Measurements from ENCODE around the gene TMCO4.

TMCO4 gene

DNA sequence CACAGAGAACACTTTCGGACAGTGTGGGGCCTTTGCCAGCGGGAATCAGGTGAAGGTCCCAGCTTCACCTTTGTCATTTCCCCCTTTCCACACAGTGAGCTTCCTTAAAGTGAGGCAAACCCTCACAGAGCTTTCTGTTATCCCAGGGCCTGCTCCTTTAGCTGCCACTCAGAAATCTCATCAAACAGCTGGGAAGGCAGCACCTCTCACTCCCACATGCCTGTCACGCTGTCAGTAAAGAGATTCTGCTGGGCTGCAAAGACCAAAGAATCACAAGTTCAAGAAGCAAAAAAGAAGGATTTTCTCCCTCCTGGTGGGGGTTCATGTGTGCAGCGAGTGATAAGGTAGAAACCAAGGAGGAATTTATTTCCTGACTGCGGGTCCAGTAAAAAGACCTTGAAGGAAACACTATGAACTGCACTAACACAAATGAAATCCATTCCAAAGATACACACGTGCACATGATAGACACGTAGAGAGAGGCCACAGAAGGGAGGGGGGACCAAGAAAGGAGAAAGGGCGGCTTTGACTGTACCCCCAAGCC, 91.1 kb downstream of the TMCO4 start:
- TF ChIP-seq, protein P1, sequence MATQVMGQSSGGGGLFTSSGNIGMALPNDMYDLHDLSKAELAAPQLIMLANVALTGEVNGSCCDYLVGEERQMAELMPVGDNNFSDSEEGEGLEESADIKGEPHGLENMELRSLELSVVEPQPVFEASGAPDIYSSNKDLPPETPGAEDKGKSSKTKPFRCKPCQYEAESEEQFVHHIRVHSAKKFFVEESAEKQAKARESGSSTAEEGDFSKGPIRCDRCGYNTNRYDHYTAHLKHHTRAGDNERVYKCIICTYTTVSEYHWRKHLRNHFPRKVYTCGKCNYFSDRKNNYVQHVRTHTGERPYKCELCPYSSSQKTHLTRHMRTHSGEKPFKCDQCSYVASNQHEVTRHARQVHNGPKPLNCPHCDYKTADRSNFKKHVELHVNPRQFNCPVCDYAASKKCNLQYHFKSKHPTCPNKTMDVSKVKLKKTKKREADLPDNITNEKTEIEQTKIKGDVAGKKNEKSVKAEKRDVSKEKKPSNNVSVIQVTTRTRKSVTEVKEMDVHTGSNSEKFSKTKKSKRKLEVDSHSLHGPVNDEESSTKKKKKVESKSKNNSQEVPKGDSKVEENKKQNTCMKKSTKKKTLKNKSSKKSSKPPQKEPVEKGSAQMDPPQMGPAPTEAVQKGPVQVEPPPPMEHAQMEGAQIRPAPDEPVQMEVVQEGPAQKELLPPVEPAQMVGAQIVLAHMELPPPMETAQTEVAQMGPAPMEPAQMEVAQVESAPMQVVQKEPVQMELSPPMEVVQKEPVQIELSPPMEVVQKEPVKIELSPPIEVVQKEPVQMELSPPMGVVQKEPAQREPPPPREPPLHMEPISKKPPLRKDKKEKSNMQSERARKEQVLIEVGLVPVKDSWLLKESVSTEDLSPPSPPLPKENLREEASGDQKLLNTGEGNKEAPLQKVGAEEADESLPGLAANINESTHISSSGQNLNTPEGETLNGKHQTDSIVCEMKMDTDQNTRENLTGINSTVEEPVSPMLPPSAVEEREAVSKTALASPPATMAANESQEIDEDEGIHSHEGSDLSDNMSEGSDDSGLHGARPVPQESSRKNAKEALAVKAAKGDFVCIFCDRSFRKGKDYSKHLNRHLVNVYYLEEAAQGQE (IDR thresholded peaks at IDR 0.05; ENCODE audit: low read depth), result no peak
- no peak for TF ChIP-seq CREB1 (IDR thresholded peaks at IDR 0.05; ENCODE audit: low read depth)
- TF ChIP-seq CEBPB (IDR thresholded peaks at IDR 0.05), result no peak
- TF ChIP-seq NFIC (IDR thresholded peaks at IDR 0.05), result no peak
- no peak for TF ChIP-seq EP300 (IDR thresholded peaks at IDR 0.05; ENCODE audit: borderline replicate concordance)
- TF ChIP-seq TAF1 (IDR thresholded peaks at IDR 0.05; ENCODE audit: low read depth), result no peak
- TF ChIP-seq RAD21 (IDR thresholded peaks at IDR 0.05; ENCODE audit: low read depth), result no peak
- TF ChIP-seq FOXM1 (IDR thresholded peaks at IDR 0.05; ENCODE audit: borderline replicate concordance, low read depth), result no peak
- no peak for TF ChIP-seq EGR1 (IDR thresholded peaks at IDR 0.05)
- TF ChIP-seq ZBTB7A (IDR thresholded peaks at IDR 0.05; ENCODE audit: low read depth), result no peak
- TF ChIP-seq, protein P2, sequence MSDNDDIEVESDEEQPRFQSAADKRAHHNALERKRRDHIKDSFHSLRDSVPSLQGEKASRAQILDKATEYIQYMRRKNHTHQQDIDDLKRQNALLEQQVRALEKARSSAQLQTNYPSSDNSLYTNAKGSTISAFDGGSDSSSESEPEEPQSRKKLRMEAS (IDR thresholded peaks at IDR 0.05), result no peak

DNA sequence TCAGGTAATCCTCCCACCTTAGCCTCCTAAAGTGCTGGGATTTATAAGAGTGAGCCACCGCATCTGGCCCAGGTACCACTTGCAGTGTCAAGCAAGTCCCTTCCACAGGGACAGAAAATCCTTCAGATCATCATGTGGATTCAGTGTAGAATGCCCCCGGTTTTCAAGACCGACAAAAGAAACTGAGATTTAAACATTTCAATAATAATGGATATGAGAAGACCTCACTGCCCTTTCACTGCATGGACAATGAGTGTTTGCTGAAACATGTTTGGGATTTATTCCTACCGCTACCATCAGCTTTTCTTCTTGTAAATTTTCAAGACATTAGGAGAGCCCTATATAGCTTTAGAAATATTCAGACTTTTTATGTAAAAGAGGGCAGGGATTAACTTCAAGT, 93.6 kb downstream of the TMCO4 start:
- TF ChIP-seq CREB1 (IDR thresholded peaks at IDR 0.05; ENCODE audit: low read depth), result no peak
- no peak for TF ChIP-seq RAD21 (IDR thresholded peaks at IDR 0.05; ENCODE audit: low read depth)
- TF ChIP-seq NFIC (IDR thresholded peaks at IDR 0.05), result no peak
- TF ChIP-seq, protein P2 (IDR thresholded peaks at IDR 0.05), result no peak
- no peak for TF ChIP-seq TCF12 (IDR thresholded peaks at IDR 0.05; ENCODE audit: low read depth)
- no peak for TF ChIP-seq FOXM1 (IDR thresholded peaks at IDR 0.05; ENCODE audit: borderline replicate concordance, low read depth)

DNA sequence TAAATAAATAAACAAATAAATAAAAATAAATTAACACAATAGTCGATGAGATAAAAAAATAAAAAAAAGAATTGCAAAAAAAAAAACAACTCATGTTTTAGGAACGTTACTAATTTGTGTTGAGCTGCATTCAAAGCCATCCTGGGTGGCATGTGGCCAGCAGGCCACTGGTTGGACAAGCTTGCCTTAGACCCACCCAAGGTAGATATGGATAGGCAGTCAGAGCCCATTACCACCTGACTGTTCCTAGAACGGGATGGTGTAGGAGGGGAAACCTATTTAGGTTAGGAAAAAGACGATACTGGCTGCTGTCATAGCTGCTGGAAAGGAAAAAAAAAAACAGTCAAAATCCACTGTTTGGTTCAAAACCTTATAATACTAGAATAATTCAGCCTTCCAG, 94.3 kb downstream of the TMCO4 start:
- TF ChIP-seq RAD21 (IDR thresholded peaks at IDR 0.05; ENCODE audit: low read depth), result no peak
- TF ChIP-seq TEAD4 (IDR thresholded peaks at IDR 0.05), result no peak
- no peak for TF ChIP-seq NFIC (IDR thresholded peaks at IDR 0.05)
- TF ChIP-seq, protein P2 (IDR thresholded peaks at IDR 0.05), result no peak
- no peak for TF ChIP-seq EGR1 (IDR thresholded peaks at IDR 0.05)
- no peak for TF ChIP-seq CREB1 (IDR thresholded peaks at IDR 0.05; ENCODE audit: low read depth)
- TF ChIP-seq TCF12 (IDR thresholded peaks at IDR 0.05; ENCODE audit: low read depth), result no peak
- TF ChIP-seq, protein P1 (IDR thresholded peaks at IDR 0.05; ENCODE audit: low read depth), result no peak
- TF ChIP-seq FOXM1 (IDR thresholded peaks at IDR 0.05; ENCODE audit: borderline replicate concordance, low read depth), result no peak
- no peak for TF ChIP-seq EP300 (IDR thresholded peaks at IDR 0.05; ENCODE audit: borderline replicate concordance)
- TF ChIP-seq TAF1 (IDR thresholded peaks at IDR 0.05; ENCODE audit: low read depth), result no peak
- TF ChIP-seq YY1 (IDR thresholded peaks at IDR 0.05; ENCODE audit: low read depth), result no peak
- TF ChIP-seq CEBPB (IDR thresholded peaks at IDR 0.05), result no peak
- TF ChIP-seq, protein P3, sequence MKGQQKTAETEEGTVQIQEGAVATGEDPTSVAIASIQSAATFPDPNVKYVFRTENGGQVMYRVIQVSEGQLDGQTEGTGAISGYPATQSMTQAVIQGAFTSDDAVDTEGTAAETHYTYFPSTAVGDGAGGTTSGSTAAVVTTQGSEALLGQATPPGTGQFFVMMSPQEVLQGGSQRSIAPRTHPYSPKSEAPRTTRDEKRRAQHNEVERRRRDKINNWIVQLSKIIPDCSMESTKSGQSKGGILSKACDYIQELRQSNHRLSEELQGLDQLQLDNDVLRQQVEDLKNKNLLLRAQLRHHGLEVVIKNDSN (IDR thresholded peaks at IDR 0.05), result no peak
- no peak for TF ChIP-seq ZBTB7A (IDR thresholded peaks at IDR 0.05; ENCODE audit: low read depth)

DNA sequence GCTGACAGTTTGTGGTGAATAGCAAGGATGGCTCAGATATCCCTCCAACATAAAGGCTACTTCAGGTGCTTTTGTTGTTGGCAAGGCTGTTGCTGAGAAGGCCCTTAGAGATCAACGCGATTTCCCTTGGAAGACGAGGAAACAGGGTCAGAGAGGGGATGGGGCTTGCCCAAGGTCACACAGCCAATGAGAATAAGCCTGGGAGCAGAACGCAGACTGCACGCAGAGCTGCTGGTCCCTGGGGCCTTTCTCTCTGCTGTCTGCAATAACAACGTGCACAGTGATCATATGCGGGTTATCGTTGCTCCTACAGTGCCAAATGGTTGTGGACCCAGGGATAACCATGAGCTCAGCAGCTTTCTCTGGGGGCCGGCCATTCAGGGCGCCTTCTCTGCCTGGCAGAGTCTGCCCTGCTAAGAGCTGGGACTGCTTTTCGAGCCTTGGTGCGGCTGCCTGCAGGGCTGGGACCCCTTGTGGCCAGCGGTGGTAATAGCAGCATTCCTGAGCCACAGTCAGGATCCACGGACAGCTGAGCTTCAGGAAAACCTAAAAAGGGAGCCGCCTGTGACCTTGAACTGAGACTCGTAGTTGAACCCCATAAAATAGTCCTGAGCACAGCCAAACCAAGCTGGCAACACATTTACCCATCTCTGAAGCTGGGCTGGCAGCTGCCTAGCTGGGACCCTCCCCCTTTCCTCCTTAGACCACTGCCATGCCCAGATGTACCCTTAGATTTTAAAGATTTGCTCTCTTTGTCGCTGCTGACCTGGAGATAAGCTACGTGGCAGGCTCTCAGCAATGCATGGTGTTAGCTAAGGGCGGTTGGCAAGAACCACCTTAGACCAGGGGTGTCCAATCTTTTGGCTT, 95.2 kb downstream of the TMCO4 start:
- TF ChIP-seq EP300 (IDR thresholded peaks at IDR 0.05; ENCODE audit: borderline replicate concordance) (no peak), TEAD4 (IDR thresholded peaks at IDR 0.05) (peak; percentile 79), RAD21 (IDR thresholded peaks at IDR 0.05; ENCODE audit: low read depth) (peak; percentile 76)
- TF ChIP-seq, protein P2 (IDR thresholded peaks at IDR 0.05), result no peak

DNA sequence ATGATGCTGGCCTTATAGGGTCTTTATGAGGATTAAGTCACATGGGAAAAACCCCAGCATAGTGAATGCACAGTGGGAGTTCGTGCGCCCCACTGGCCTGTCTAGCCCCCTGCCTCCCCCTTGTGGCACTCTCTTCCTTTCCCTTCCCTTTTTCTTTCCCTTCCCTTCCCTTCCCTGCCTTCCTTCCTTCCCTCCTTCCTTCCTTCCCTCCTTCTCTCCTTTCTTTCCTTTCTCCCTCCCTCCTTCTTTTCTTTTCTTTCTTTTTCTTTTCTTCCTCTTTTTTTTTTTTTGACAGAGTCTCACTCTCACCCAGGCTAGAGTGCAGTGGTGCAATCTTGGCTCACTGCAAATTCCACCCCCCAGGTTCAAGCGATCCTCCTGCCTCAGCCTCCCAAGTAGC, 96.4 kb downstream of the TMCO4 start:
- TF ChIP-seq, protein P1 (IDR thresholded peaks at IDR 0.05; ENCODE audit: low read depth), result no peak
- TF ChIP-seq NFIC (IDR thresholded peaks at IDR 0.05) (no peak), ZBTB7A (IDR thresholded peaks at IDR 0.05; ENCODE audit: low read depth) (no peak), YY1 (IDR thresholded peaks at IDR 0.05; ENCODE audit: low read depth) (no peak), TEAD4 (IDR thresholded peaks at IDR 0.05) (no peak), EP300 (IDR thresholded peaks at IDR 0.05; ENCODE audit: borderline replicate concordance) (no peak), TCF12 (IDR thresholded peaks at IDR 0.05; ENCODE audit: low read depth) (no peak), CREB1 (IDR thresholded peaks at IDR 0.05; ENCODE audit: low read depth) (no peak), EGR1 (IDR thresholded peaks at IDR 0.05) (no peak), RAD21 (IDR thresholded peaks at IDR 0.05; ENCODE audit: low read depth) (no peak), FOXM1 (IDR thresholded peaks at IDR 0.05; ENCODE audit: borderline replicate concordance, low read depth) (no peak)
- TF ChIP-seq, protein P2 (IDR thresholded peaks at IDR 0.05), result no peak
- TF ChIP-seq, protein P3 (IDR thresholded peaks at IDR 0.05), result no peak
